ENCODE results near the gene HSPA9. TPM values are rescaled to one million over a fixed set of nuclear protein-coding genes. Genes with fewer than 3 reads are reported as not detected.

The HSPA9 gene
- total and polyA plus RNA-seq, 2 of the 8 experiments (the other 6 are each of a cell fraction or from before 2014, with no cell fraction given), result 191 to 395 TPM

- DNase-seq (ENCODE audit: low read depth in 1 of 2, low spot score in 2 of 2) (no peak), FAIRE-seq (no peak)
- H3K4me2 ChIP-seq (ENCODE audit: insufficient read depth in 1 of 2, low read depth in 2 of 2, low read length in 2 of 2), result no peak overlapping the region
- H3K23ac ChIP-seq (ENCODE audit: insufficient read length), result no peak overlapping the region
- H3K23me2 ChIP-seq (ENCODE audit: low read depth, low read length), result no peaks in the 10 kb centered on the region
- H4K8ac ChIP-seq (ENCODE audit: extremely low read depth, insufficient read depth, low read length), result no peak overlapping the region
- no peak overlapping the region for H2BK15ac ChIP-seq (ENCODE audit: low read length)
- peaks cover 4 to 9% of the 10 kb centered on the region in 2 experiments for H4K20me1 ChIP-seq (replicated peaks in 1 of 2; ENCODE audit: control insufficient read depth in 1 of 2, insufficient read depth in 2 of 2, low read length in 2 of 2)
- no peaks in the 10 kb centered on the region for H3K4me1 ChIP-seq (replicated peaks in 1 of 4; ENCODE audit: control insufficient read depth in 3 of 4, insufficient read depth in 4 of 4, low read length in 3 of 4)
- no peak overlapping the region for H3K27ac ChIP-seq (ENCODE audit: low read depth, low read length)
- no peak overlapping the region for H4K91ac ChIP-seq (replicated peaks; ENCODE audit: insufficient read length, low read length)
- H3K36me3 ChIP-seq (ENCODE audit: control insufficient read depth in 2 of 4, insufficient read depth in 4 of 4, low read length in 3 of 4), result peaks cover 25 to 53% (median 40%) of the 10 kb centered on the region in 4 experiments
- no peak overlapping the region for H2BK5ac ChIP-seq (ENCODE audit: low read depth, low read length)
- no peak overlapping the region for H2BK120ac ChIP-seq (replicated peaks; ENCODE audit: low read depth, low read length)
- H4K5ac ChIP-seq (ENCODE audit: insufficient read length, low read depth, low read length), result no peak overlapping the region
- no peak overlapping the region for H3K9ac ChIP-seq (replicated peaks in 1 of 4; ENCODE audit: extremely low read depth in 1 of 4, low read depth in 3 of 4, low read length in 3 of 4)
- no peak overlapping the region for H3K14ac ChIP-seq (ENCODE audit: insufficient read length)
- no peak overlapping the region for H3K4me3 ChIP-seq (ENCODE audit: extremely low read depth in 1 of 4, insufficient read depth in 2 of 4, low read depth in 3 of 4, low read length in 4 of 4)
- H2BK20ac ChIP-seq (ENCODE audit: low read length), result no peak overlapping the region
- no peaks in the 10 kb centered on the region for H3K27me3 ChIP-seq (replicated peaks in 1 of 4; ENCODE audit: control insufficient read depth in 3 of 4, extremely low read depth in 1 of 4, insufficient read depth in 3 of 4, low read length in 3 of 4)
- no peak overlapping the region for H2AK5ac ChIP-seq (ENCODE audit: low read depth, low read length)
- no peaks in the 10 kb centered on the region for H3K9me3 ChIP-seq (ENCODE audit: insufficient read depth in 2 of 2, low read depth in 1 of 2, low read length in 1 of 2)
- H3K79me2 ChIP-seq (ENCODE audit: control insufficient read depth in 1 of 2, insufficient read depth in 2 of 2, low read length in 2 of 2), result peaks cover 0 to 15% of the 10 kb centered on the region in 2 experiments; a peak in 2 of 4 replicates
- no peak overlapping the region for H3K56ac ChIP-seq (replicated peaks; ENCODE audit: insufficient read length, low read depth, low read length)
- H3K18ac ChIP-seq (ENCODE audit: extremely low read depth, low read length), result no peak overlapping the region
- CTCF ChIA-PET (ENCODE audit: partially characterized antibody), result interaction anchor here (0.7 to 1.5 kb wide), 2 partner anchors 13 to 104 kb away, joined by 3 to 5 read pairs; no protein-coding TSS in a partner anchor
- POLR2A ChIA-PET (ENCODE audit: partially characterized antibody), result interaction anchor here (0.7 to 26.9 kb wide), 10 partner anchors 11 to 771 kb away, joined by 3 to 1018 read pairs (median 6); partner anchors contain the start of genes EGR1, ETF1 and HSPA9
- H3K79me1 ChIP-seq (ENCODE audit: low read depth, low read length), result no peaks in the 10 kb centered on the region; the same call in 1 of the 2 replicates
- no peak overlapping the region for H2BK12ac ChIP-seq (ENCODE audit: low read depth, low read length)
- no peak overlapping the region for H3K4ac ChIP-seq (replicated peaks; ENCODE audit: insufficient read length, low read depth, low read length)
- WGBS, 2 experiments (ENCODE audit: extremely low coverage in 1 of 2, insufficient coverage in 1 of 2, insufficient read length in 1 of 2, insufficient replicate concordance in 2 of 2, low coverage in 1 of 2, low lambda C conversion rate in 2 of 2, missing lambda C conversion rate in 1 of 2), result 89% methylated on average over 4 of the region's 5 CpGs; no CpG with 5 or more reads in 1 of the 2 experiments
- H2AFZ ChIP-seq (ENCODE audit: low read length), result no peak overlapping the region
- TF ChIP-seq CBX5 (IDR thresholded peaks at IDR 0.05; ENCODE audit: low read depth, low read length) (no peak), BCL11A (IDR thresholded peaks at IDR 0.05; ENCODE audit: low read depth in 2 of 2, low read length in 2 of 2) (no peak)
These were observed 21.6 kb downstream of the HSPA9 start for GRCh38 chr5:138553437-138554095.
